Transverse colon (tissue), 4 donors: ENCODE measurements around the gene RNLS.

Experiments
- POLR2A ChIP-seq: fragments of 450-650 bp; IDR thresholded peaks from one replicate; pipeline ENCODE4 v1.6.1; 2016; ENCODE audit warnings: antibody characterized with exemption, mild to moderate bottlenecking, moderate library complexity
- POLR2AphosphoS5 ChIP-seq, 3 donors: sonication (generic); formaldehyde crosslinking; IDR thresholded peaks; one replicate each; pipeline ENCODE4 v1.6.1; 2016; ENCODE audit warnings: antibody characterized with exemption in 3 of 3
- TF ChIP-seq, protein P1 (sequence below), 5 experiments: fragments of 200-600 bp in 3 of 5; fragments of 450-650 bp in 2 of 5; sonication (generic) in 3 of 5; IDR thresholded peaks; 1 replicate in 2 of 5; 2 replicates in 3 of 5; pipeline ENCODE4 v1.5.1; 2016 to 2017; ENCODE audit warnings: antibody characterized with exemption in 5 of 5, inconsistent platforms in 3 of 5, mild to moderate bottlenecking in 2 of 5, moderate library complexity in 1 of 5

DNA sequence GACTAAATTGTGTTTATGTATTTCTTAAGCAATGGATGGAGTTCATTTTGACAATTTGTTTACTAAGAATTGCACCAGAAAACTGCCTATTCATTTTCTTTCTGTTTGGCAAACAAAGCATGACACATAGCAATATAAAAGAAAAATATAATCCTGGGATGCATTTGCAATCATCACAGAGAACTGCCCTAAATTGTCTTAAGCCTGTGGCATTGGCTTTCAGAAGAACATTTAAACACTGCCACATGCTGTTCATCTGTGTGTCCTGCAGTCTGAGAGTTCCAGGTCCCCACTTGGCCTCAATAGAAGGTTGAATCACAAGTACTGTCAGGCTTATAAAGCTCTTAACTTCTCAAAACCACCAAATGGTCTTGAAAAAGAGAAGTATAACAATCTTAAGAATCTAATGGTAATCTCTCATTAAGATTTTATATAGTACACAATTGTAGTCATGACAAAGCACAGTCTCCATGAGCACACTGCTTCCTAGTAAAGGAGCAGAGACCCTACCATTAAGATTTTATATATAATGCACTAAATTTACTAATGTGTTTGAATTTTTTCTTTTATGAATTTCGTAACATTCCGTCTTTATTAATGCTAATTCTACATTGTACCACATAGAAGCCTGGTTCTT is 29.9 kb downstream of the RNLS start:
- TF ChIP-seq, protein P1, sequence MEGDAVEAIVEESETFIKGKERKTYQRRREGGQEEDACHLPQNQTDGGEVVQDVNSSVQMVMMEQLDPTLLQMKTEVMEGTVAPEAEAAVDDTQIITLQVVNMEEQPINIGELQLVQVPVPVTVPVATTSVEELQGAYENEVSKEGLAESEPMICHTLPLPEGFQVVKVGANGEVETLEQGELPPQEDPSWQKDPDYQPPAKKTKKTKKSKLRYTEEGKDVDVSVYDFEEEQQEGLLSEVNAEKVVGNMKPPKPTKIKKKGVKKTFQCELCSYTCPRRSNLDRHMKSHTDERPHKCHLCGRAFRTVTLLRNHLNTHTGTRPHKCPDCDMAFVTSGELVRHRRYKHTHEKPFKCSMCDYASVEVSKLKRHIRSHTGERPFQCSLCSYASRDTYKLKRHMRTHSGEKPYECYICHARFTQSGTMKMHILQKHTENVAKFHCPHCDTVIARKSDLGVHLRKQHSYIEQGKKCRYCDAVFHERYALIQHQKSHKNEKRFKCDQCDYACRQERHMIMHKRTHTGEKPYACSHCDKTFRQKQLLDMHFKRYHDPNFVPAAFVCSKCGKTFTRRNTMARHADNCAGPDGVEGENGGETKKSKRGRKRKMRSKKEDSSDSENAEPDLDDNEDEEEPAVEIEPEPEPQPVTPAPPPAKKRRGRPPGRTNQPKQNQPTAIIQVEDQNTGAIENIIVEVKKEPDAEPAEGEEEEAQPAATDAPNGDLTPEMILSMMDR (IDR thresholded peaks at IDR 0.05) = peak; percentile 63 to 79 (median 75)
- TF ChIP-seq POLR2A (no peak), POLR2AphosphoS5 (IDR thresholded peaks at IDR 0.05) (no peak)
